GM12878 (cell line): ENCODE results near the gene HUS1. TPM values are rescaled to one million over a fixed set of nuclear protein-coding genes. Genes with fewer than 3 reads are reported as not detected.
A peak's percentile ranks its signal among the peaks of the same experiment; 100 is the strongest.

Experiments used
- ATAC-seq: fragments of 200-7000 bp; cut with Tn5 transposase; 3 replicates; pipeline ENCODE4 v1.9.1; 2020; ENCODE audit warnings: mild to moderate bottlenecking, moderate library complexity
- BruUV-seq: library from RNA; stranded (reverse); fragments of 400-500 nt; replicated peaks from 2 replicates; lab custom pipeline; 2021; lab: Mats Ljungman, UMichigan
- CTCF ChIA-PET: fragments of 300-600 bp; sonication (Branson Sonifier 250); formaldehyde crosslinking; extraction: SDS; loops from one replicate; lab custom pipeline; 2021; ENCODE audit warnings: inconsistent platforms; lab: Yijun Ruan, JAX
- POLR2A ChIA-PET: fragments of 350-600 bp; formaldehyde crosslinking; extraction: SDS; loops from one replicate; lab custom pipeline; 2021; ENCODE audit warnings: inconsistent platforms; lab: Charles Lee
- RAD21 ChIA-PET: fragments of 300-600 bp; sonication (Branson Sonifier 250); formaldehyde crosslinking; loops from one replicate; lab custom pipeline; 2023; ENCODE audit warnings: antibody characterized with exemption; ENCODE audit not compliant: unreplicated experiment; lab: Charles Lee
- SMC1A ChIA-PET: fragments of 300-600 bp; sonication (Branson Sonifier 250); formaldehyde crosslinking; loops from one replicate; lab custom pipeline; 2023; ENCODE audit not compliant: unreplicated experiment, uncharacterized antibody; lab: Charles Lee
- DNase-seq: peaks from one replicate; pipeline ENCODE4 v3.0.0-alpha.2; 2011; ENCODE audit warnings: low read depth, low spot score
- FAIRE-seq: peaks from 3 replicates; lab custom pipeline; 2011; peaks lifted over from hg19 to GRCh38; lab: Jason Lieb, UNC
- H2AFZ ChIP-seq: 2 replicates; pipeline ENCODE4 v1.6.0; 2011; ENCODE audit warnings: low read depth, low read length, control low read depth; ENCODE audit not compliant: control insufficient read depth
- H3K27ac ChIP-seq: 2 replicates; pipeline ENCODE4 v1.5.1; 2011; ENCODE audit warnings: control low read depth; ENCODE audit not compliant: control insufficient read depth, insufficient read depth
- H3K27me3 ChIP-seq, 2 experiments: replicated peaks in 1 of 2; 2 replicates each; pipeline versions ENCODE4 v1.6.0 to v1.6.1; 2011; ENCODE audit warnings: low read length in 1 of 2; ENCODE audit not compliant: control insufficient read depth in 2 of 2, insufficient read depth in 2 of 2
- H3K36me3 ChIP-seq, 2 experiments: 2 replicates each; pipeline ENCODE4 v1.5.1; 2011; ENCODE audit warnings: low read length in 1 of 2; ENCODE audit not compliant: control insufficient read depth in 2 of 2, insufficient read depth in 2 of 2
- H3K4me1 ChIP-seq: 2 replicates; pipeline ENCODE4 v1.6.1; 2011; ENCODE audit warnings: mild to moderate bottlenecking, low read length, moderate library complexity, mixed read lengths; ENCODE audit not compliant: control insufficient read depth, insufficient read depth
- H3K4me2 ChIP-seq: 2 replicates; pipeline ENCODE4 v1.6.0; 2011; ENCODE audit warnings: control low read depth; ENCODE audit not compliant: control insufficient read depth, insufficient read depth
- H3K4me3 ChIP-seq: fragments of 200-600 bp; sonication (generic); 2 replicates; pipeline ENCODE4 v1.5.1; 2016
- H3K79me2 ChIP-seq: 2 replicates; pipeline ENCODE4 v1.6.0; 2011; ENCODE audit warnings: low read length; ENCODE audit not compliant: control insufficient read depth, insufficient read depth
- H3K9ac ChIP-seq: 2 replicates; pipeline ENCODE4 v1.8.0; 2011; ENCODE audit warnings: low read length, control low read depth, mixed read lengths; ENCODE audit not compliant: control insufficient read depth, insufficient read depth
- H3K9me3 ChIP-seq: replicated peaks from 3 replicates; pipeline ENCODE4 v1.5.1; 2011; ENCODE audit warnings: mild to moderate bottlenecking, low read length; ENCODE audit not compliant: control insufficient read depth, insufficient read depth
- H4K20me1 ChIP-seq: 2 replicates; pipeline ENCODE4 v1.6.0; 2011; ENCODE audit not compliant: control insufficient read depth, insufficient read depth
- BRCA1 ChIP-seq: IDR thresholded peaks from 2 replicates; pipeline ENCODE4 v1.6.1; 2011; ENCODE audit warnings: low read depth, low read length, improper control_type of control experiment
- EGR1 ChIP-seq, 2 experiments: IDR thresholded peaks; 1 replicate in 1 of 2; 2 replicates in 1 of 2; pipeline ENCODE4 v1.6.1; 2011 to 2012; ENCODE audit warnings: low read depth in 2 of 2, low read length in 2 of 2, borderline replicate concordance in 1 of 2, mild to moderate bottlenecking in 1 of 2, moderate library complexity in 1 of 2
- MTA2 ChIP-seq: fragments of 450-650 bp; IDR thresholded peaks from 2 replicates; pipeline ENCODE4 v1.6.1; 2016; ENCODE audit warnings: low read depth, mild to moderate bottlenecking, moderate library complexity
- MXI1 ChIP-seq: fragments of 150-350 bp; IDR thresholded peaks from 2 replicates; pipeline ENCODE4 v1.6.1; 2011; ENCODE audit warnings: low read depth, mild to moderate bottlenecking, inconsistent platforms, low read length, improper control_type of control experiment
- NR2F1 ChIP-seq: fragments of 450-650 bp; conservative IDR thresholded peaks from 2 replicates; pipeline ENCODE4 v1.6.1; 2017; ENCODE audit warnings: mild to moderate bottlenecking
- POLR2A ChIP-seq: IDR thresholded peaks from 2 replicates; pipeline ENCODE4 v1.6.1; 2011; ENCODE audit warnings: low read depth, mild to moderate bottlenecking, low read length
- SP1 ChIP-seq: IDR thresholded peaks from one replicate; pipeline ENCODE4 v1.6.1; 2011; ENCODE audit warnings: low read depth, low read length
- TARDBP ChIP-seq: IDR thresholded peaks from 2 replicates; pipeline ENCODE4 v1.6.1; 2016; ENCODE audit warnings: borderline replicate concordance
- WGBS: methylation state at CpG from one replicate; pipeline ENCODE4 v1.1.6; 2016; ENCODE audit warnings: low lambda C conversion rate; ENCODE audit not compliant: insufficient replicate concordance, insufficient coverage; ENCODE audit errors: missing lambda C conversion rate; 5-methylcytosine and 5-hydroxymethylcytosine counted together
- in situ Hi-C: fragments of 300-500 bp; cut with MboI; formaldehyde crosslinking; loops from 9 replicates; pipeline ENCODE4 v1.14.3; 2018; ENCODE audit warnings: mixed read lengths
- intact Hi-C: fragments of 100-400 bp; cut with micrococcal nuclease; formaldehyde crosslinking; loops from one replicate; pipeline ENCODE4 v1.14.2; 2022; ENCODE audit not compliant: unreplicated experiment
- polyA plus RNA-seq, 11 experiments: library from polyadenylated mRNA; depleted of rRNA in 4 of 11; unstranded in 6 of 11; stranded (reverse) in 5 of 11; fragments of >200 nt; fragmentation: Nextera tagmentation in 4 of 11; fragmentation: Illumina TruSeq in 1 of 11; extraction: Ambion mirVana in 4 of 11; extraction: Trizol in 1 of 11; gene quantifications; 1 replicate in 1 of 11; 2 replicates in 10 of 11; pipeline versions ENCODE4 v1.2.1 to v1.2.3, GENCODE V29; 2011 to 2016; ENCODE audit warnings: inconsistent platforms in 2 of 11, missing spikeins in 2 of 11, low read depth in 1 of 11
- total RNA-seq, 4 experiments: library from RNA; depleted of rRNA in 3 of 4; stranded (reverse); fragments of >200 nt in 3 of 4; fragmentation: Illumina TruSeq in 1 of 4; extraction: Trizol in 1 of 4; gene quantifications; 2 replicates each; pipeline versions ENCODE4 v1.2.1 to v1.2.3, GENCODE V29; 2013 to 2021
- TF ChIP-seq, protein P1 (sequence below): IDR thresholded peaks from 2 replicates; pipeline ENCODE4 v1.6.1; 2012; ENCODE audit warnings: low read depth, low read length, improper control_type of control experiment
- TF ChIP-seq, protein P2 (sequence below): fragments of 450-650 bp; IDR thresholded peaks from 2 replicates; pipeline ENCODE4 v1.6.1; 2017; ENCODE audit warnings: mild to moderate bottlenecking, moderate library complexity
- TF ChIP-seq, protein P3 (sequence below): IDR thresholded peaks from 2 replicates; pipeline ENCODE4 v1.6.1; 2011; ENCODE audit warnings: low read depth, mild to moderate bottlenecking, low read length, moderate library complexity, borderline replicate concordance; ENCODE audit errors: extremely low read depth
- TF ChIP-seq, protein P4 (sequence below): IDR thresholded peaks from 2 replicates; pipeline ENCODE4 v1.6.1; 2012; ENCODE audit warnings: improper control_type of control experiment, low read depth, low read length; ENCODE audit not compliant: insufficient replicate concordance

The HUS1 gene
- total and polyA plus RNA-seq, 10 of the 15 experiments (the other 5 are each of a cell fraction or from before 2014, with no cell fraction given), result 10.4 to 35.5 (median 22.6) TPM

DNA sequence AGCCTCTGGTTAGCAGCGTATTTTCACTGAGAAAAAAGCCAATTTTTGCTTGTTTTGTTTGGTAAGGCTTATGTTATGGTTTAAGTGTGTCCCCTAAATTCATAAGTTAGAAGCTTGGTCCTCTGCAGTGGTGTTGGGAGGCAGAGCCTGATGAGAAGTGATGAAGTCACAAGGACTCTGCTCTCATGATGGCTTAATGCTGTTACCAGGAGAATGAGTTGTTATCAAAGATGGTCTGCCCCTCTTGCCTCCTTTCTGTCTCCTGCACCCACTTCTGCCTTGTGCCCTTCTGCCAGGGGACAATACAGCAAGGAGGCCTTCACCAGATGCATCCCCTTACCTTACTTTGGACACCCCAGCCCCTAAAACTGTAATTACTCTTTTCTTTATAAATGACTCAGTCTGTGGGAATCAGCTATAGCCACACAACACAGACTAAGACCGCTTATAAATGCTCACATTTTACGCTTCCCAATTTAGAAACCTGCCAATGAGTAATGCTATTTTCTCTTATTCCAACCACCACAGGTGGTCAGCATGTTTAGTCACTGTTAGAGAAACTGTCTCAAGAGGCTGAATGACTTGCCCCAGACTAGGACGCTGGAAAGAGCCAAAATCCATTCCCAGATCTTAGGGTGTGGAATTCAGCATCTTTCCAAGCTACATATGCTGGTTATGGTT is 25.0 kb downstream of the HUS1 start:
- POLR2A ChIA-PET, result no interaction called here
- no TSS peak for BruUV-seq
- H3K9ac ChIP-seq, result no peak overlapping the region
- no peak for TF ChIP-seq SP1
- TF ChIP-seq MXI1, result no peak
- TF ChIP-seq NR2F1, result no peak
- TF ChIP-seq, protein P1, sequence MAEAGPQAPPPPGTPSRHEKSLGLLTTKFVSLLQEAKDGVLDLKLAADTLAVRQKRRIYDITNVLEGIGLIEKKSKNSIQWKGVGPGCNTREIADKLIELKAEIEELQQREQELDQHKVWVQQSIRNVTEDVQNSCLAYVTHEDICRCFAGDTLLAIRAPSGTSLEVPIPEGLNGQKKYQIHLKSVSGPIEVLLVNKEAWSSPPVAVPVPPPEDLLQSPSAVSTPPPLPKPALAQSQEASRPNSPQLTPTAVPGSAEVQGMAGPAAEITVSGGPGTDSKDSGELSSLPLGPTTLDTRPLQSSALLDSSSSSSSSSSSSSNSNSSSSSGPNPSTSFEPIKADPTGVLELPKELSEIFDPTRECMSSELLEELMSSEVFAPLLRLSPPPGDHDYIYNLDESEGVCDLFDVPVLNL, result no peak
- TF ChIP-seq, protein P2, sequence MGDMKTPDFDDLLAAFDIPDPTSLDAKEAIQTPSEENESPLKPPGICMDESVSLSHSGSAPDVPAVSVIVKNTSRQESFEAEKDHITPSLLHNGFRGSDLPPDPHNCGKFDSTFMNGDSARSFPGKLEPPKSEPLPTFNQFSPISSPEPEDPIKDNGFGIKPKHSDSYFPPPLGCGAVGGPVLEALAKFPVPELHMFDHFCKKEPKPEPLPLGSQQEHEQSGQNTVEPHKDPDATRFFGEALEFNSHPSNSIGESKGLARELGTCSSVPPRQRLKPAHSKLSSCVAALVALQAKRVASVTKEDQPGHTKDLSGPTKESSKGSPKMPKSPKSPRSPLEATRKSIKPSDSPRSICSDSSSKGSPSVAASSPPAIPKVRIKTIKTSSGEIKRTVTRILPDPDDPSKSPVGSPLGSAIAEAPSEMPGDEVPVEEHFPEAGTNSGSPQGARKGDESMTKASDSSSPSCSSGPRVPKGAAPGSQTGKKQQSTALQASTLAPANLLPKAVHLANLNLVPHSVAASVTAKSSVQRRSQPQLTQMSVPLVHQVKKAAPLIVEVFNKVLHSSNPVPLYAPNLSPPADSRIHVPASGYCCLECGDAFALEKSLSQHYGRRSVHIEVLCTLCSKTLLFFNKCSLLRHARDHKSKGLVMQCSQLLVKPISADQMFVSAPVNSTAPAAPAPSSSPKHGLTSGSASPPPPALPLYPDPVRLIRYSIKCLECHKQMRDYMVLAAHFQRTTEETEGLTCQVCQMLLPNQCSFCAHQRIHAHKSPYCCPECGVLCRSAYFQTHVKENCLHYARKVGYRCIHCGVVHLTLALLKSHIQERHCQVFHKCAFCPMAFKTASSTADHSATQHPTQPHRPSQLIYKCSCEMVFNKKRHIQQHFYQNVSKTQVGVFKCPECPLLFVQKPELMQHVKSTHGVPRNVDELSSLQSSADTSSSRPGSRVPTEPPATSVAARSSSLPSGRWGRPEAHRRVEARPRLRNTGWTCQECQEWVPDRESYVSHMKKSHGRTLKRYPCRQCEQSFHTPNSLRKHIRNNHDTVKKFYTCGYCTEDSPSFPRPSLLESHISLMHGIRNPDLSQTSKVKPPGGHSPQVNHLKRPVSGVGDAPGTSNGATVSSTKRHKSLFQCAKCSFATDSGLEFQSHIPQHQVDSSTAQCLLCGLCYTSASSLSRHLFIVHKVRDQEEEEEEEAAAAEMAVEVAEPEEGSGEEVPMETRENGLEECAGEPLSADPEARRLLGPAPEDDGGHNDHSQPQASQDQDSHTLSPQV, result no peak
- no peak for TF ChIP-seq BRCA1
- TF ChIP-seq TARDBP, result no peak
- TF ChIP-seq EGR1 (IDR thresholded peaks at IDR 0.05; ENCODE audit: borderline replicate concordance in 1 of 2, low read depth in 2 of 2, low read length in 2 of 2), result no peak
- no peak for TF ChIP-seq POLR2A
- TF ChIP-seq, protein P3, sequence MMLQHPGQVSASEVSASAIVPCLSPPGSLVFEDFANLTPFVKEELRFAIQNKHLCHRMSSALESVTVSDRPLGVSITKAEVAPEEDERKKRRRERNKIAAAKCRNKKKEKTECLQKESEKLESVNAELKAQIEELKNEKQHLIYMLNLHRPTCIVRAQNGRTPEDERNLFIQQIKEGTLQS, result no peak
- TF ChIP-seq, protein P4, sequence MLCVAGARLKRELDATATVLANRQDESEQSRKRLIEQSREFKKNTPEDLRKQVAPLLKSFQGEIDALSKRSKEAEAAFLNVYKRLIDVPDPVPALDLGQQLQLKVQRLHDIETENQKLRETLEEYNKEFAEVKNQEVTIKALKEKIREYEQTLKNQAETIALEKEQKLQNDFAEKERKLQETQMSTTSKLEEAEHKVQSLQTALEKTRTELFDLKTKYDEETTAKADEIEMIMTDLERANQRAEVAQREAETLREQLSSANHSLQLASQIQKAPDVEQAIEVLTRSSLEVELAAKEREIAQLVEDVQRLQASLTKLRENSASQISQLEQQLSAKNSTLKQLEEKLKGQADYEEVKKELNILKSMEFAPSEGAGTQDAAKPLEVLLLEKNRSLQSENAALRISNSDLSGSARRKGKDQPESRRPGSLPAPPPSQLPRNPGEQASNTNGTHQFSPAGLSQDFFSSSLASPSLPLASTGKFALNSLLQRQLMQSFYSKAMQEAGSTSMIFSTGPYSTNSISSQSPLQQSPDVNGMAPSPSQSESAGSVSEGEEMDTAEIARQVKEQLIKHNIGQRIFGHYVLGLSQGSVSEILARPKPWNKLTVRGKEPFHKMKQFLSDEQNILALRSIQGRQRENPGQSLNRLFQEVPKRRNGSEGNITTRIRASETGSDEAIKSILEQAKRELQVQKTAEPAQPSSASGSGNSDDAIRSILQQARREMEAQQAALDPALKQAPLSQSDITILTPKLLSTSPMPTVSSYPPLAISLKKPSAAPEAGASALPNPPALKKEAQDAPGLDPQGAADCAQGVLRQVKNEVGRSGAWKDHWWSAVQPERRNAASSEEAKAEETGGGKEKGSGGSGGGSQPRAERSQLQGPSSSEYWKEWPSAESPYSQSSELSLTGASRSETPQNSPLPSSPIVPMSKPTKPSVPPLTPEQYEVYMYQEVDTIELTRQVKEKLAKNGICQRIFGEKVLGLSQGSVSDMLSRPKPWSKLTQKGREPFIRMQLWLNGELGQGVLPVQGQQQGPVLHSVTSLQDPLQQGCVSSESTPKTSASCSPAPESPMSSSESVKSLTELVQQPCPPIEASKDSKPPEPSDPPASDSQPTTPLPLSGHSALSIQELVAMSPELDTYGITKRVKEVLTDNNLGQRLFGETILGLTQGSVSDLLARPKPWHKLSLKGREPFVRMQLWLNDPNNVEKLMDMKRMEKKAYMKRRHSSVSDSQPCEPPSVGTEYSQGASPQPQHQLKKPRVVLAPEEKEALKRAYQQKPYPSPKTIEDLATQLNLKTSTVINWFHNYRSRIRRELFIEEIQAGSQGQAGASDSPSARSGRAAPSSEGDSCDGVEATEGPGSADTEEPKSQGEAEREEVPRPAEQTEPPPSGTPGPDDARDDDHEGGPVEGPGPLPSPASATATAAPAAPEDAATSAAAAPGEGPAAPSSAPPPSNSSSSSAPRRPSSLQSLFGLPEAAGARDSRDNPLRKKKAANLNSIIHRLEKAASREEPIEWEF, result no peak
- TF ChIP-seq MTA2, result no peak

More for the DNA sequence above, 25.0 kb downstream of the HUS1 start:
- H3K4me3 ChIP-seq, result no peak overlapping the region
- H3K27me3 ChIP-seq, result no peaks in the 10 kb centered on the region
- FAIRE-seq (peak; percentile 38), ATAC-seq (peak; percentile 45; the same call in 2 of the 3 replicates), DNase-seq (no peak)
- ChIA-PET CTCF (interaction anchor here (2.2 to 2.4 kb wide), 2 partner anchors 10 to 34 kb away, joined by 7 to 18 read pairs; no protein-coding TSS in a partner anchor), RAD21 (no interaction called here), SMC1A (interaction anchor here (1.2 kb wide), 1 partner anchor 10 kb away, joined by 3 read pairs; no protein-coding TSS in a partner anchor)
- in situ Hi-C loops, result no loop called here
- intact Hi-C loops, result no loop called here
- no peaks in the 10 kb centered on the region for H3K9me3 ChIP-seq
- H3K4me2 ChIP-seq, result no peak overlapping the region
- H3K27ac ChIP-seq, result no peak overlapping the region
- WGBS, result 94% methylated on average over 4 of the region's 4 CpGs
- no peak overlapping the region for H2AFZ ChIP-seq
- H4K20me1 ChIP-seq, result no peaks in the 10 kb centered on the region
- H3K36me3 ChIP-seq, result peaks cover 2 to 3% of the 10 kb centered on the region in 2 experiments; a peak in 2 of 4 replicates
- peaks cover 4% of the 10 kb centered on the region; the same call in 1 of the 2 replicates for H3K4me1 ChIP-seq
- H3K79me2 ChIP-seq, result no peaks in the 10 kb centered on the region
